AG04450 (cell line): ENCODE data around the gene MET. TPM values are rescaled to one million over a fixed set of nuclear protein-coding genes. Genes with fewer than 3 reads are reported as not detected.

Experiments used
- CTCF ChIA-PET: fragments of 300-600, 350-600 bp; formaldehyde crosslinking; extraction: SDS; loops from one replicate; lab custom pipeline; 2022; ENCODE audit warnings: antibody characterized with exemption, inconsistent platforms; lab: Charles Lee
- POLR2A ChIA-PET: fragments of 350-600 bp; formaldehyde crosslinking; extraction: SDS; loops from one replicate; lab custom pipeline; 2021; ENCODE audit warnings: antibody characterized with exemption, inconsistent platforms; lab: Yijun Ruan, JAX
- DNase-seq: peaks from one replicate; pipeline ENCODE4 v3.0.0-alpha.2; 2011; ENCODE audit warnings: low read depth, low spot score
- H3K27ac ChIP-seq: one replicate; pipeline ENCODE4 v1.5.1; 2012; ENCODE audit warnings: low read depth, low read length, control low read depth
- H3K27me3 ChIP-seq: one replicate; pipeline ENCODE4 v1.6.0; 2012; ENCODE audit warnings: low read length; ENCODE audit not compliant: control insufficient read depth, insufficient read depth
- H3K4me3 ChIP-seq: 2 replicates; pipeline ENCODE4 v1.5.1; 2011; ENCODE audit warnings: mild to moderate bottlenecking, low read depth, low read length, control low read depth
- H3K9me3 ChIP-seq: 2 replicates; pipeline ENCODE4 v1.5.1; 2012; ENCODE audit warnings: low read length; ENCODE audit not compliant: control insufficient read depth, insufficient read depth
- CTCF ChIP-seq: IDR thresholded peaks from 2 replicates; pipeline ENCODE4 v1.5.1; 2011; ENCODE audit warnings: low read depth, low read length, control low read depth, inconsistent platforms
- polyA plus RNA-seq: library from polyadenylated mRNA; depleted of rRNA; stranded (reverse); fragments of >200 nt; gene quantifications from 2 replicates; pipeline ENCODE4 v1.2.3, GENCODE V29; 2011

MET gene
- polyA plus RNA-seq, 1 experiment = 20.8 TPM

GRCh38 chr7:116661865-116662264 lies 10.1 kb upstream of the MET start:
- no peak for DNase-seq
- Histone ChIP-seq H3K4me3 (no peak overlapping the region), H3K27ac (no peak overlapping the region), H3K27me3 (peaks cover 2% of the 10 kb centered on the region), H3K9me3 (no peaks in the 10 kb centered on the region)
- ChIA-PET POLR2A (no interaction called here), CTCF (interaction anchor here (0.9 to 1.8 kb wide), 2 partner anchors 25 to 70 kb away, joined by 3 to 4 read pairs; no protein-coding TSS in a partner anchor)
- TF ChIP-seq CTCF = no peak

GRCh38 chr7:116663744-116664143 lies 8.3 kb upstream of the MET start:
- no peaks in the 10 kb centered on the region for H3K9me3 ChIP-seq
- H3K27me3 ChIP-seq = peaks cover 2% of the 10 kb centered on the region
- H3K27ac ChIP-seq = no peak overlapping the region
- no peak for DNase-seq
- ChIA-PET CTCF (interaction anchor here (0.6 kb wide), 1 partner anchor 13 kb away, joined by 3 read pairs; no protein-coding TSS in a partner anchor), POLR2A (no interaction called here)
- no peak for TF ChIP-seq CTCF
- no peak overlapping the region for H3K4me3 ChIP-seq

- POLR2A ChIA-PET = interaction anchor here (0.6 to 0.7 kb wide), 2 partner anchors 50 to 411 kb away, joined by 3 read pairs; no protein-coding TSS in a partner anchor
- Histone ChIP-seq H3K27ac (no peak overlapping the region), H3K4me3 (no peak overlapping the region), H3K9me3 (no peaks in the 10 kb centered on the region), H3K27me3 (peaks cover 2% of the 10 kb centered on the region)
- DNase-seq = no peak
- TF ChIP-seq CTCF = no peak
- CTCF ChIA-PET = interaction anchor here (0.7 to 1.5 kb wide), 2 partner anchors 8 to 424 kb away, joined by 3 to 6 read pairs; no protein-coding TSS in a partner anchor
These were observed 6.5 kb upstream of the MET start for GRCh38 chr7:116665332-116665996.

- Histone ChIP-seq H3K27ac (no peak overlapping the region), H3K27me3 (peaks cover 2% of the 10 kb centered on the region), H3K9me3 (no peaks in the 10 kb centered on the region), H3K4me3 (no peak overlapping the region)
- CTCF ChIA-PET = no interaction called here
- POLR2A ChIA-PET = no interaction called here
- TF ChIP-seq CTCF = no peak
- no peak for DNase-seq
These were observed 2.2 kb upstream of the MET start for GRCh38 chr7:116669769-116670168.

GRCh38 chr7:116670409-116671015 lies 1.5 kb upstream of the MET start:
- no peak overlapping the region for H3K27ac ChIP-seq
- no peaks in the 10 kb centered on the region for H3K9me3 ChIP-seq
- ChIA-PET POLR2A (no interaction called here), CTCF (interaction anchor here (0.6 to 2.1 kb wide), 11 partner anchors 64 to 366 kb away, joined by 3 to 14 read pairs (median 5); no protein-coding TSS in a partner anchor)
- peaks cover 2% of the 10 kb centered on the region for H3K27me3 ChIP-seq
- H3K4me3 ChIP-seq = no peak overlapping the region
- no peak for TF ChIP-seq CTCF
- DNase-seq = no peak
